ENCODE data around the gene CLEC16A. TPM values are rescaled to one million over a fixed set of nuclear protein-coding genes. Genes with fewer than 3 reads are reported as not detected.

Gene CLEC16A
- total and polyA plus RNA-seq, 9 of the 15 experiments (the other 6 are each of a cell fraction or from before 2014, with no cell fraction given): 1.00 to 22.3 (median 10.0) TPM

DNA sequence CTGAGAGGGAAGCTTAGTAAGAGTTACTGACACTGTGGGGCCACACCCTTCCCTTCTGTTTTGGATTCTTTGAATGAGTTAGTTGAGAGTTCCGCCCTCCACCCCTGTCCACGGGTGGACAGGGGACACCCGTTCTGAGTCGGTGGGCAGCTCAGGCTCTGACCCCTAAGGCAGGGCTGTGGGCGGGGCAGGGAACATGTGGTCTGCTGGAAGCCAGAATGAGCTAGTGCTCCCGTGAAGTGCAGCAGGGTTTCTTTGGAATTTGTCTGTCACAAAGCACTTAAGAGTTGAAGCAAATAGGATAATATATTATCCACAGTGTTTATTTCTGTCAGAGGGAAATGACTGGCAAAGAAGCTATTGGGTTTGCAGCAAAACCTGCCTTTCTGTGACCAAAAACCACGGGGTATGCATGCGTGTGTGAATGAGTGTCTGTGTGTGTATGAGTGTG is 90.1 kb downstream of the CLEC16A start (continued):
- TF ChIP-seq KDM4B (IDR thresholded peaks at IDR 0.05; ENCODE audit: borderline replicate concordance in 2 of 2, low read depth in 1 of 2) (no peak), MEIS2 (IDR thresholded peaks at IDR 0.05; ENCODE audit: partially characterized antibody) (peak; percentile 46), ZNF696 (CRISPR knock-in tag; conservative IDR thresholded peaks at IDR 0.05) (no peak)
- TF ChIP-seq, protein P1, sequence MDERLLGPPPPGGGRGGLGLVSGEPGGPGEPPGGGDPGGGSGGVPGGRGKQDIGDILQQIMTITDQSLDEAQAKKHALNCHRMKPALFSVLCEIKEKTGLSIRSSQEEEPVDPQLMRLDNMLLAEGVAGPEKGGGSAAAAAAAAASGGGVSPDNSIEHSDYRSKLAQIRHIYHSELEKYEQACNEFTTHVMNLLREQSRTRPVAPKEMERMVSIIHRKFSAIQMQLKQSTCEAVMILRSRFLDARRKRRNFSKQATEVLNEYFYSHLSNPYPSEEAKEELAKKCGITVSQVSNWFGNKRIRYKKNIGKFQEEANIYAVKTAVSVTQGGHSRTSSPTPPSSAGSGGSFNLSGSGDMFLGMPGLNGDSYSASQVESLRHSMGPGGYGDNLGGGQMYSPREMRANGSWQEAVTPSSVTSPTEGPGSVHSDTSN (CRISPR knock-in tag; IDR thresholded peaks at IDR 0.05; ENCODE audit: low read depth): no peak
- TF ChIP-seq, protein P1 (tag; conservative IDR thresholded peaks at IDR 0.05; ENCODE audit: low read depth): peak; percentile 59; the same call in 1 of the 2 replicates

DNA sequence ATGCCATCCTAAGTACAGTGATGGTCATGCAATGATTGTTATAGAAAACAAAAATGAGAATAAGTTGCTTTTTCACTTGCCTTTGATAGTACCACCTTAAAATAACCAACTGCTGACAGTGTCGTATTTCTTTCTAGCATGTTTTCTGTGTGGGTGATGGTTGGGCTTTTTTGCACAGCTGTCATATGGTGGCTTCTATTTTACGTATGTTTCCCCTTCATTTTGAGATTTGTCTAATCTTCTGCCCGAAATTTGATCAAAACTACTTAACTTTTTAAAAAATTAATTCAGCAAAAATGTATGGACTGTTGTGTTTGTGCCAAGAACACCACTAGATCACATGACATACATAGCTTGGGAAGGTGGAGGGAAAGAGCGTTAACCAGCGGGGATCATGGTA is 90.7 kb downstream of the CLEC16A start:
- no peak for DNase-seq (ENCODE audit: extremely low read depth in 1 of 4, low spot score in 3 of 4)
- no peaks in the 10 kb centered on the region for H3K79me2 ChIP-seq (ENCODE audit: control insufficient read depth, insufficient read depth, low read length)
- WGBS (ENCODE audit: insufficient coverage, low coverage, missing lambda C conversion rate): 86% methylated on average over 5 of the region's 5 CpGs
- POLR2A ChIA-PET: interaction anchor here (1.0 to 1.5 kb wide), 2 partner anchors 20 to 23 kb away, joined by 3 to 6 read pairs; no protein-coding TSS in a partner anchor
- no TSS peak for BruUV-seq (replicated peaks)
- no peaks in the 10 kb centered on the region for H3K9me1 ChIP-seq (ENCODE audit: control insufficient read depth, insufficient read depth, low read length)
- FAIRE-seq: no peak
- H3K4me2 ChIP-seq (ENCODE audit: insufficient read depth, low read length): no peak overlapping the region
- no peaks in the 10 kb centered on the region; the same call in 1 of the 2 replicates for H4K20me1 ChIP-seq (replicated peaks; ENCODE audit: control insufficient read depth, insufficient read depth, low read length)
- H3K4me1 ChIP-seq (replicated peaks in 1 of 2; ENCODE audit: control insufficient read depth in 2 of 2, insufficient read depth in 2 of 2, low read length in 2 of 2): peaks cover 10 to 15% of the 10 kb centered on the region in 2 experiments
- H3K4me3 ChIP-seq: no peak overlapping the region
- H3K27ac ChIP-seq (ENCODE audit: extremely low read depth, low read depth, low read length): no peak overlapping the region
- in situ Hi-C loops (cut with MboI): no loop called here
- TF ChIP-seq, protein P2, sequence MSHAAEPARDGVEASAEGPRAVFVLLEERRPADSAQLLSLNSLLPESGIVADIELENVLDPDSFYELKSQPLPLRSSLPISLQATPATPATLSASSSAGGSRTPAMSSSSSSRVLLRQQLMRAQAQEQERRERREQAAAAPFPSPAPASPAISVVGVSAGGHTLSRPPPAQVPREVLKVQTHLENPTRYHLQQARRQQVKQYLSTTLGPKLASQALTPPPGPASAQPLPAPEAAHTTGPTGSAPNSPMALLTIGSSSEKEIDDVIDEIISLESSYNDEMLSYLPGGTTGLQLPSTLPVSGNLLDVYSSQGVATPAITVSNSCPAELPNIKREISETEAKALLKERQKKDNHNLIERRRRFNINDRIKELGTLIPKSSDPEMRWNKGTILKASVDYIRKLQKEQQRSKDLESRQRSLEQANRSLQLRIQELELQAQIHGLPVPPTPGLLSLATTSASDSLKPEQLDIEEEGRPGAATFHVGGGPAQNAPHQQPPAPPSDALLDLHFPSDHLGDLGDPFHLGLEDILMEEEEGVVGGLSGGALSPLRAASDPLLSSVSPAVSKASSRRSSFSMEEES (CRISPR knock-in tag; IDR thresholded peaks at IDR 0.05): peak; percentile 63
- no peak for TF ChIP-seq ZNF121 (CRISPR knock-in tag; conservative IDR thresholded peaks at IDR 0.05)
- intact Hi-C loops (cut with micrococcal nuclease): no loop called here
- H3K27me3 ChIP-seq (ENCODE audit: control insufficient read depth in 2 of 2, insufficient read depth in 2 of 2, low read length in 2 of 2): no peaks in the 10 kb centered on the region
- H3K36me3 ChIP-seq (ENCODE audit: control insufficient read depth, insufficient read depth, low read length): peaks cover 29% of the 10 kb centered on the region; the same call in 2 of the 3 replicates
- no peak overlapping the region for H2AFZ ChIP-seq (ENCODE audit: low read depth, low read length)
- H3K9me3 ChIP-seq (replicated peaks; ENCODE audit: control insufficient read depth, insufficient read depth, low read depth, low read length): no peaks in the 10 kb centered on the region
- CTCF ChIA-PET (ENCODE audit: low intra/inter-chr PET ratio): no interaction called here
- H3K9ac ChIP-seq (ENCODE audit: insufficient read depth in 1 of 2, low read depth in 2 of 2, low read length in 2 of 2): no peak overlapping the region
- no peak for ATAC-seq

All from K562 (cell line).